Measurements from ENCODE around the gene WDR90.
A peak's percentile ranks its signal among the peaks of the same experiment; 100 is the strongest.

Gene WDR90

DNA sequence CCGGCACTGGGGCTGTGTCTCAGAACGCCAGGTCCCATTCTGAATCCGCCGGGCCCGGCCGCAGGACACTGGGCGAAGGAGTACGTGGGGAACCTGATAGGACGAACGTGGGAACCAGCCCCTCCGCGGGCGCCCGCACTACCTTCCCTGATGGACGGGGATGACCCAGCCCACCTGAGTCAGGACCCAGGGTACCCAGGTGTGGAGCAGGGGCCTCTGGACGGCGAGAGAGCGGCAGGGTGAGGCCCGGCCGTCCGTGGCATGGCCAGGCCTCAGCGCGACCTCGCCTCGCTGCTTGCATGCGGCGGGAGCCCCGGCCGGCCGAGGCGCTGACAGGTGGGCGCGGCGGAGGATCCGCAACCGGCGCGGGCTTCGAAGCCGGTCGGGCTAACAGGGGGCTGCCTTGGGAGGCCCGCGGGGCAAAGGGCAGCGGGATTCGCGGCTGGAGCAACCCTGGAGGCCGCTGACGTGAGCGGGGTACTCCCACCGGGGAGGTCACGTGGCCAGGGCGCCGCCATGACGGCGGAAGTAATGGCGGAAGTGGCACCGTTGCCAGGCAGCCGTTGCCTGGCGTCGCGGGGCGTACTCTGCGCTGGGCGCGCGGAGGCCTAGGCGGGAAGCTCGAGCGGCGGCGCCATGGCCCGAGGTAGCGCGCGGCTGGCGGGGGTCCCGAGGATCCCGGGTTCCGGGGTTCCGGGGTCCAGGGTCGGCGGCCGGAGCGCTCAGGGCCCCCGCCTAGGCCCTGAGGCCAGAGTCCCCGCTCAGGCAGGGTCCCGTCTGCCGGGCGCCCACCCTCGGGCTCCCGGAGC lies at the start of gene WDR90:
TSS of gene WDR90 (plus strand) at position 585 of the 809 bp plus-strand sequence. CDS start at position 637, 52 bp downstream.
- DNase-seq = peak; percentile 96

- DNase-seq = no peak
These were observed 48.4 kb upstream of the WDR90 start for GRCh38 chr16:600781-601180.

- no peak for DNase-seq
These were observed 45.2 kb upstream of the WDR90 start for GRCh38 chr16:603933-604332.

DNA sequence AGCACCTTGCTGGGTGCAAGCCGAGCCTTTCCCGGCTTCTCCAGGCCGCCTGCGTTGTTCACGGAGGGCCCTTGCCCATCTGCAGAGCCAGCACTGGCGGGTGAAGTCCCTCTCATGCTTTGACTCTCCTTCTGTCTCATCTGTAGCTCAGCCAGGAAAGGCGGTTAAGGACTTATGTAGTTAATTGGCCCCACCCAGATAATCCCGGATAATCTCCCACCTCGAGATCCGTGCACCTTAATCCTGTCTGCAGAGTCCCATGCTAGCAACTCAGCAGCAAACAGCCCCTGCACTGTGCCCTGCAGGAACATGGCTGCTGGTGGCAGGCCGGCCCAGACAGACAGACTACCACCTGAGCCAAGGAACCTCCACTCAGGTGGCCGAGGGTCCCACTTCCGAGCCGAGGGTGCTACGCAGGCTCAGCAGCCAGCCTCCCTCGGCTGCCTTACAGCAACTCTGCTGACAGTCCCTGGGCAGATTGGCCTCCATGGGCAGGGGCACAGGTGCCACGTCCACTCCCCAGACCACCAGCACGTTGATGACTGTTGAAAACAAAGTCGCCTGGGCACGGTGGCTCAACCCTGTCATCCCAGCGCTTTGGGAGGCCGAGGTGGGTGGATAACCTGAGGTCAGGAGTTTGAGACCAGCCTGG lies 42.4 kb upstream of the WDR90 start:
- no peak for DNase-seq

GRCh38 chr16:608019-608418 lies 41.1 kb upstream of the WDR90 start:
- DNase-seq = no peak

- no peak for DNase-seq
These were observed 39.8 kb upstream of the WDR90 start for GRCh38 chr16:609316-609715.

- DNase-seq = no peak
These were observed 39.2 kb upstream of the WDR90 start for GRCh38 chr16:609984-610383.

DNA sequence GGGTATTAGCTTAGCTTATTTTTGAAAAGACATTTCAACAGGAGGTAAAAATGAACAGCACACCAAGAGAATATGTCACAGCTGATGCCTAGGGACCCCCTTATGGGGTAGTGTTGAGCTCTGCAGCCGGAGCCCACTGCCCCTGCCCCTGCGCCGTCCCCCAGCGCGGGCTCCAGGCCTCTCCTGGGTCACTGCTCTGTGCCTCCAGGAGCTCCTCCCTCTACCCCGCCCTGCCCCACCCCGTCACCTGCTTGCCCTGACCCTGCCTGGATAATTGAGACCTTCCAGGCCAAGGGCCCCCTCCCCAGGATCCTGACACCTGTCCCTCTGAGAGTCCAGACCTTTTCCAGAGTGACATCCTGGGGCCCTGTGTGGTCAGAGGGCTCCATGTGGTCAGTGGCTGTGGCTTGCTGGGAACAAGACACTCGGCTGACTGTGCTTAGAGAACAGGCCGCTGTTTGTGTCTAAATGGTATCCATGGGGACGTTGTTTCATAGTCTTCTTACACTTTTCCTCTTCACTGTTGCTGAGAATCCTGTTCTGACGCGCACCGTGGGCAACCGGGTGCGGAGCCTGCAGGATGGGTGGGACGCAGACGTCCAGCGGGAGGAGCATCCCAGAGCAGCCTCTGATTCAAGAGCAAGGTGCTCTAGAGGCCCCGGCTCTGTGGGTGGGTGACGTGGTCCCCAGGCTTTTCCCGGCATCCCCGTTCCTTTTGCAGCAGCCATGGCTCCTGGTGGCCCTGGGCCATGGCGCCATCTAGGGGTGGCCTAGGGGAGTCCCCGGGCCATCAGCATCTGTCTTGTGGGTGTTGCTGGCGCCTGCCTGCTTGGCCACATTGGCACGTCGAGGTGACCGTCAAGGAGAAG lies 38.4 kb upstream of the WDR90 start:
- peak; percentile 60 for DNase-seq

DNA sequence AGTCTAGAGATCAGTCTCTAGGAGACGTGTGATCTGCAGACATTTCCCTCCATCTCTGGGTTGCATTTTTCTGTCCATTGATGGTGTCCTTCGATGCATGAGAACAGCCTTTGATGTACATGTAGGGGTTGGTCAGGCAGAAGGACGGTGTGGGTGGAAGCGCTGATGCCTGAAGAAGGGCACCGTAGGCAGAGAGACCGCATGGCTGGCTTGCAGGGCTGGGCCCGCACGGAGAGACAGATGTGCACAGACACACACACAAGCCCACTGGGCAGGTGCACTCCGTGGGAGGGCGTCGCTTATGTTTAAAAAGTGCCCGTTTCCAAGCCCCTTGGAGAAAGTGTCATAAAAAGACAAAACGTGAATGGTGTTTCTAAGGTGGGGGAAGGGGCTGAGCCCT lies 34.0 kb upstream of the WDR90 start:
- DNase-seq = no peak

- DNase-seq = peak; percentile 89
These were observed 32.2 kb upstream of the WDR90 start for GRCh38 chr16:616733-617586.

DNA sequence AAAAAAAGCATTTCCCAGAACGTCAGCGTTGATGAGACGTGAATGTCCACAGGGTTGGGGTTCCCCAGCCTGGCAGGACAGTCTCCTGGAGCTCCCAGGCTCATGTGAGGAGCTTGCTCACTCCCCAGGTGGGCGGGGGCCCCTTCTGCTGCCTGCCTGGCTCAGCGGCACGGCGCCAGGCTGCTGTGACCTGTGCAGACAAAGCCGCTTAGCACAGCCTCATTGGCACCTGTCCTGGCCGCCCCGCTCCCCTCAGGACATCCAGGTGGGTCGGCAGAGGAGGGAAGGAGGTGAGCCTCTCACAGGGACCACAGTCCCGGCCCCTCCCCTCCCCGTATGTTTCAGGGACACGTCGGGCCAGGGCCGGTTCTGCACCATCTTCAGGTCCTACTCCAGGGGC lies 31.3 kb upstream of the WDR90 start:
- peak; percentile 45 for DNase-seq

DNA sequence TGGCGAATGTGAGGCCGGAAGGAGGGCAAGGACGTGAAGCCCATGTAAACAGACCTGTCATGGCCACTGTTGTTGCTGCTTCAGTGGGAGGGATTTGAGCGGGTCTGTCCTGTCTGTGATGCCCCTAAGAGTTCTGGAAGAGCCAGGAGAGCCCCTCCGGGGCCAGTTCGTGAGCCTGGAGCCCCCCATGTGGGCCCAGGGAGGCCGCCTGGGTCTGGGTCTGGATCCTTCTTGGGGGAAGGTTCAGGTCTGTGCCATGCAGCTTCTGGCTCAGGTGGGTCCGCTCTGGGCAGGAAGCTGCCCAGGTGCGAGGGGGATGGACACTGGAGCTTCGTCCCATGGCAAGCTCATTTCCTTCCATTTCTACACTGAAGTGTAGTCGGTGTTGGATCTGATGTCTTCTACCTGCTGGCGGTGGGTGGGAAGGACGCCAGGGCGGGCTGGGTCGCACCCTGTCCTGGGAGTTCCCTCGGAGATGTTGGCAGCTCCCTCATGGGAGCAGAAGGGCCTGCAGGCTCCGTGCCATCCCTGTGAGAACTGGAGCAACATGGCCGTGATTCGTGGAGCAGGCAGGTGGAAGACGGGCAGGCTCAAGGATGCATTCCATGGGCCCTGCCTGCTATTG lies 29.6 kb upstream of the WDR90 start:
- no peak for DNase-seq

DNA sequence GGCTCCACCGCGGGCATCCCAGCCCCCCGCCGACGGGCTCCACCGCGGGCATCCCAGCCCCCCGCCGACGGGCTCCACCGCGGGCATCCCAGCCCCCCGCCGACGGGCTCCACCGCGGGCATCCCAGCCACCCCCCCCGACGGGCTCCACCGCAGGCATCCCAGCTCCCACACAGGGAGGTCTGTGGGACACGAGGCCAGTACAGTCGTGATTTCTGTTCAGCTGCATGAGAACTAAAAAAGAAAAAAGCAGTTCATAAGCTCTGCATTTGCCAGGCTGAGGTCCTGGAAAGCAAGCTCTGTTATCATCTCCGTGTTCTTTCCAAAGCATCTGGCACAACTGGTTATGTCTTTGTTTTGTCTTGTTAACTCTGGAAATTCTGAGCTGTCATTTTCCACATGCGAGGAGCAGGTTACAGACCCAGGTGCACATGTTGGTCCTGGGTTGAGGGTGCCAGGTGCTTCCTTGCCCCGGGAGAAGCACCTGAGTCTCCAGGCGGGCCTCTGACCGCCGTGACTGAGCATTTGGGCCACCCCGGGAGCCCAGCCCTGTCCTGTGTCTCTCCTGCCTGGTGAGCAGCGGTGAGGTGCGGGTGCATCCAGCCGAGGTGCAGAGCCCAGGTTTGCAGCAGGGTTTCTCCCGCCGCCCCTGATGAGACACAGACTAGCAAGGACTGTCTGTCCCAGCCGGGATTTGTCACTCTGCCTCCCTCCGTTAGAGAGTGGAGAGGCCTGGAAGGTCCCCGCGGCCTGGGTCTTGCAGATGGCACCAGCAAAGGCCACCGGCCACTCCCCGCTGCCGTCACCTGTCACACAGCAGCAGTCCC lies 28.3 kb upstream of the WDR90 start:
- DNase-seq = peak; percentile 28

- DNase-seq = no peak
These were observed 27.5 kb upstream of the WDR90 start for GRCh38 chr16:621526-622105.

- DNase-seq = no peak
These were observed 26.3 kb upstream of the WDR90 start for GRCh38 chr16:622920-623280.

DNA sequence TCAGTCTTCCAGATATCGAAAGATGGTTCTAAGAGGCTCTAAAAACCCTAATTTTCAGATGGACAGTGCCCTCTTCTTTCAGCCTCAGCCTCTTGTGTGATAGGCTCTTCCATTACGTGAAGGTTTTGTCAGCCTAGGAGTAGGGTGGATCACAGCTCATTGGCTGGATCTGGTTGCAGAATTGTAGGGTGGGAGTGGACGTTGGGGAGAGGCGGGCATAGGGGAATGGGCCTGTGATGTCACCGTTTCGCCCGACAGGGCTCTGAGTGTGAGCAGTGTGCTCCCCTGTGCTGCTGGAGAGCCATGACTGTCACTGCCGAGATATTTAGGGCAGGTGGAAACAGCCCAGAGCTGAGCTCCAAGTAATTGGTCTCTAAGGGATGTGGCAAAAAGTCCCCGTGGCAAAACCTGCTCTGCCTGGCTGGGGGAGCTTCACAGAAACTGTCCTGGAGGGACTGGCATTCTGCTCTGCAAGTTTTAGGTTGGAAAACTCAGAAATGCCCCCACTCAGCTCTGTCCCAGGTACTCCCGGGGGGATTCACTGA lies 24.6 kb upstream of the WDR90 start:
- DNase-seq = no peak

GRCh38 chr16:625117-625976 lies 23.8 kb upstream of the WDR90 start:
- no peak for DNase-seq

- DNase-seq = no peak
These were observed 23.0 kb upstream of the WDR90 start for GRCh38 chr16:625977-626765.

All from DMS53 (cell line).